ENCODE data around the gene FRZB.

DNA sequence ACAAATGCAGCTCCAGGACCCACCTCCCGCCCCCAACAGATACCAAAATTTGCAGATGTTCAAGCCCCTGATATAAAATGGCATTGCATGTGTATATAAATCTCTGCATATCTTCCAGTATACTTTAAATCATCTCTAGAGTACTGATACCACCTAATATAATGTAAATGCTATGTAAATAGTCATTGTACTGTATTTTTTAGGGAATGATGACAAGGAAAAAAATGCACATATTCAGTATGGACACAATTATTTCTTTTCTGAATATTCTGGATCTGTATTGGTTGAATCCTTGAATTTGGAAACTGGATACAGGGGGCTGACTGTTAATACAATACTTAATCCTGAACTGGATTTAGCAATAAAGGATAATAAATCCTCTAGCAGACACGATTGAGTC, 67.7 kb downstream of the FRZB start:
- TF ChIP-seq SMAD3 (CRISPR knock-in tag; IDR thresholded peaks at IDR 0.05; ENCODE audit: borderline replicate concordance) (no peak), CTCF (IDR thresholded peaks at IDR 0.05) (no peak), E2F4 (CRISPR knock-in tag; IDR thresholded peaks at IDR 0.05; ENCODE audit: borderline replicate concordance, low read depth) (no peak), JUN (CRISPR knock-in tag; IDR thresholded peaks at IDR 0.05) (no peak), ELF4 (CRISPR knock-in tag; IDR thresholded peaks at IDR 0.05; ENCODE audit: low read depth) (no peak), TCF7 (CRISPR knock-in tag; IDR thresholded peaks at IDR 0.05; ENCODE audit: low read depth) (no peak), ESRRA (CRISPR knock-in tag; IDR thresholded peaks at IDR 0.05; ENCODE audit: borderline replicate concordance) (no peak), CREB1 (CRISPR knock-in tag; IDR thresholded peaks at IDR 0.05) (no peak), ATF2 (CRISPR knock-in tag; IDR thresholded peaks at IDR 0.05; ENCODE audit: borderline replicate concordance, low read depth) (no peak)
- TF ChIP-seq, protein P1, sequence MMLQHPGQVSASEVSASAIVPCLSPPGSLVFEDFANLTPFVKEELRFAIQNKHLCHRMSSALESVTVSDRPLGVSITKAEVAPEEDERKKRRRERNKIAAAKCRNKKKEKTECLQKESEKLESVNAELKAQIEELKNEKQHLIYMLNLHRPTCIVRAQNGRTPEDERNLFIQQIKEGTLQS (CRISPR knock-in tag; conservative IDR thresholded peaks at IDR 0.05) = no peak
- TF ChIP-seq, protein P2, sequence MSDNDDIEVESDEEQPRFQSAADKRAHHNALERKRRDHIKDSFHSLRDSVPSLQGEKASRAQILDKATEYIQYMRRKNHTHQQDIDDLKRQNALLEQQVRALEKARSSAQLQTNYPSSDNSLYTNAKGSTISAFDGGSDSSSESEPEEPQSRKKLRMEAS (CRISPR knock-in tag; IDR thresholded peaks at IDR 0.05) = no peak
- TF ChIP-seq, protein P3, sequence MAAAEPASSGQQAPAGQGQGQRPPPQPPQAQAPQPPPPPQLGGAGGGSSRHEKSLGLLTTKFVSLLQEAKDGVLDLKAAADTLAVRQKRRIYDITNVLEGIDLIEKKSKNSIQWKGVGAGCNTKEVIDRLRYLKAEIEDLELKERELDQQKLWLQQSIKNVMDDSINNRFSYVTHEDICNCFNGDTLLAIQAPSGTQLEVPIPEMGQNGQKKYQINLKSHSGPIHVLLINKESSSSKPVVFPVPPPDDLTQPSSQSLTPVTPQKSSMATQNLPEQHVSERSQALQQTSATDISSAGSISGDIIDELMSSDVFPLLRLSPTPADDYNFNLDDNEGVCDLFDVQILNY (CRISPR knock-in tag; IDR thresholded peaks at IDR 0.05) = no peak
